ENCODE measurements around the gene TOB1.

Gene TOB1

DNA sequence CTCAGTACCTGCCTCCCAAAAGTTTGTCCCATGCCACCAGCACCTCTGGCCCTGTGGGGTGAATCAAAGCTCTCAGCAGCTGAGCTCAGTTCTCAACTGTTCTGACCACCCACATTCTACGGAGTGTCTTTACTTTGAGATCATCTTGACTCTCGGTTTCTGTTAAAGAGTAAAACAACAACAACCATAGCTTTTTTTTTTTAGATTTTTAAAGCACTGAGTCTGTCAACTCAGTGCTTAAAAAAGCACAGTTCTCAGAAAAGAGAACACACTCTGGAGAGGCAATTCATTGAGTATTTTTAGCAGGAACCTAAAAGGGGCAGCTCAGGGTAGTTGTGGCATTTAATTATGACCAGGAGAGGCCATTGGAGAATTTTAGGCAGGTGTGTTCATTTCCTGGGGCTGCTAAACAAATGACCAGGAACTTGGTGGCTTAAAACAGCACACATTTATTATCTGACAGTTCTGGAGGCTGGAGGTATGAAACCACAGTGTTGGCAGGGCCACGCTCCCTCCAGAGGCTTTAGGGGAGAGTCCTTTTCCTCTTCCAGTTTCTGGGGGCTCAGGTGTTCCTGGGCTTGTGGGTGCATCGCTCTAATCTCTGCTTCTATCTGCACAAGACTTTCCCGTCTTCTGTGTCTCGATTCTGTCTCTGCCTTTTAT is 37.5 kb downstream of the TOB1 start:
- peaks cover 25% of the 10 kb centered on the region for H3K4me1 ChIP-seq (ENCODE audit: control insufficient read depth, insufficient read depth, low read length)
- no peaks in the 10 kb centered on the region for H3K9me3 ChIP-seq (ENCODE audit: control insufficient read depth, insufficient read depth, low read length)
- no peaks in the 10 kb centered on the region for H3K27me3 ChIP-seq (ENCODE audit: control insufficient read depth, insufficient read depth, low read length)
- H3K4me3 ChIP-seq (ENCODE audit: low read depth, low read length): no peak overlapping the region
- H3K9ac ChIP-seq (ENCODE audit: low read depth, low read length): no peak overlapping the region
- H3K36me3 ChIP-seq (ENCODE audit: control insufficient read depth, insufficient read depth, low read length): no peaks in the 10 kb centered on the region
- H3K27ac ChIP-seq (ENCODE audit: low read depth, low read length): no peak overlapping the region

DNA sequence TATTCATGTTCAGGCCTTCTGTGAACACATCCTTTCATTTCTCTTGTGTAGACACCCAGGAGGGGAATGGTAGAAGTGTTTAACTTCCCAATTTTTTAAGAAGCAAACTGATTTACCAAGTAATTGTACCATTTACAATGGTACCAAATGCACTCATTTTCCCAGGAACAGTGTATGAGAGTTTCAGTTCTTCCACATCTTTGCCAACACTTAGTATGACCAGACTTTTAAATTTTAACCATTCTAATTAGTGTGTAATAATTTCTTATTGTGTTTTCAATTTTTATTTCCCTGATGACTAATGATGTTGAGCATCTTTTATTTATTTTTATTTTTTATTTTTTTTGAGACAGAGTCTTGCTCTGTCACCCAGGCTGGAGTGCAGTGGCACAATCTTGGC is 41.0 kb downstream of the TOB1 start:
- Histone ChIP-seq H3K9me3 (ENCODE audit: control insufficient read depth, insufficient read depth, low read length) (no peaks in the 10 kb centered on the region), H3K27me3 (ENCODE audit: control insufficient read depth, insufficient read depth, low read length) (no peaks in the 10 kb centered on the region), H3K9ac (ENCODE audit: low read depth, low read length) (no peak overlapping the region)

DNA sequence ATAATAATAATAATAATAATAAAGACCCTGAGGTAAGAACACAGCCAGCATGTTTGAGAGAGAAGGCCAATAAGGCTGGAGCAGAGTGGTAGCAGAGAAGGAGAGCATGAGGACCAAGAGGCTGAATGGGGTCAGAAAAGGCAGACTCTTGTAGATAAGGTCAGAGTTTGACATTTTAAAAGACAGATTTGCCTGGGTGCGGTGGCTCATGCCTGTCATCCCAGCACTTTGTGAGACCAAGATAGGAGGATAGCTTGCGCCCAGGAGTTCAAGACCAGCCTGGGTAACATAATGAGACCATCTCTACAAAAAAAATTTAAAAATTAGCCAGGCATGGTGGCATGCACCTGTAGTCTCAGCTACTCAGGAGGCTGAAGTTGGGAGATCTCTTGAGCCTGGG is 41.7 kb downstream of the TOB1 start:
- peaks cover 12% of the 10 kb centered on the region for H3K4me1 ChIP-seq (ENCODE audit: control insufficient read depth, insufficient read depth, low read length)

More for the DNA sequence above, 41.0 kb downstream of the TOB1 start:
- peaks cover 14% of the 10 kb centered on the region for H3K4me1 ChIP-seq (ENCODE audit: control insufficient read depth, insufficient read depth, low read length)
- no peak overlapping the region for H3K27ac ChIP-seq (ENCODE audit: low read depth, low read length)
- no peak overlapping the region for H3K4me3 ChIP-seq (ENCODE audit: low read depth, low read length)
- H3K36me3 ChIP-seq (ENCODE audit: control insufficient read depth, insufficient read depth, low read length): no peaks in the 10 kb centered on the region

GRCh38 chr17:50822550-50822949 is 43.6 kb downstream of the TOB1 start:
- no peak overlapping the region for H3K27ac ChIP-seq (ENCODE audit: low read depth, low read length)

More for the DNA sequence above, 41.7 kb downstream of the TOB1 start:
- H3K9ac ChIP-seq (ENCODE audit: low read depth, low read length): no peak overlapping the region
- no peak overlapping the region for H3K27ac ChIP-seq (ENCODE audit: low read depth, low read length)
- no peaks in the 10 kb centered on the region for H3K36me3 ChIP-seq (ENCODE audit: control insufficient read depth, insufficient read depth, low read length)
- no peaks in the 10 kb centered on the region for H3K9me3 ChIP-seq (ENCODE audit: control insufficient read depth, insufficient read depth, low read length)
- no peaks in the 10 kb centered on the region for H3K27me3 ChIP-seq (ENCODE audit: control insufficient read depth, insufficient read depth, low read length)
- H3K4me3 ChIP-seq (ENCODE audit: low read depth, low read length): no peak overlapping the region

DNA sequence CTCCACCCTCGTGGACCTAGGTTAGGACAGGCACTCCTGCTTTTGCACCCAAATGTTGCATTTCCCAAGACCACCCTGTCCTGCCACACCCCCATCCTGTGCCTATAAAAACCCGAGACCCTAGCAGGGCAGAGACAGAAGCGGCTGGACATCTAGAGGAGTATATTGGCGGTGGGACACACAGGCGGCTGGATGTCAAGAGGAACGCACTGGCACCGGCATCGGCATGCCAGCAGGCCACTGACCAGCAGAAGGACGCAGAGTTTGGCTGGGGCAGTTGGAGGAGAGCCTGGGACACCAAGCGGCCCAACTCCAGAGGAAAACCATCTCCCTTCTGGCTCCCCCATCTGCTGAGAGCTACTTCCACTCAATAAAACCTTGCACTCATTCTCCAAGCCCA is 45.5 kb downstream of the TOB1 start:
- Histone ChIP-seq H3K9me3 (ENCODE audit: control insufficient read depth, insufficient read depth, low read length) (no peaks in the 10 kb centered on the region), H3K4me1 (ENCODE audit: control insufficient read depth, insufficient read depth, low read length) (0 out of 2 replicates have a peak, but pooled peaks cover 5% of the 10 kb centered on the region), H3K36me3 (ENCODE audit: control insufficient read depth, insufficient read depth, low read length) (no peaks in the 10 kb centered on the region), H3K9ac (ENCODE audit: low read depth, low read length) (no peak overlapping the region), H3K27me3 (ENCODE audit: control insufficient read depth, insufficient read depth, low read length) (no peaks in the 10 kb centered on the region), H3K4me3 (ENCODE audit: low read depth, low read length) (no peak overlapping the region), H3K27ac (ENCODE audit: low read depth, low read length) (no peak overlapping the region)

More at GRCh38 chr17:50822550-50822949, 43.6 kb downstream of the TOB1 start:
- Histone ChIP-seq H3K4me1 (ENCODE audit: control insufficient read depth, insufficient read depth, low read length) (0 out of 2 replicates have a peak, but pooled peaks cover 3% of the 10 kb centered on the region), H3K4me3 (ENCODE audit: low read depth, low read length) (no peak overlapping the region), H3K9ac (ENCODE audit: low read depth, low read length) (no peak overlapping the region), H3K9me3 (ENCODE audit: control insufficient read depth, insufficient read depth, low read length) (no peaks in the 10 kb centered on the region), H3K27me3 (ENCODE audit: control insufficient read depth, insufficient read depth, low read length) (no peaks in the 10 kb centered on the region), H3K36me3 (ENCODE audit: control insufficient read depth, insufficient read depth, low read length) (no peaks in the 10 kb centered on the region)

- 0 out of 2 replicates have a peak, but pooled peaks cover 5% of the 10 kb centered on the region for H3K4me1 ChIP-seq (ENCODE audit: control insufficient read depth, insufficient read depth, low read length)
- H3K4me3 ChIP-seq (ENCODE audit: low read depth, low read length): no peak overlapping the region
- H3K9ac ChIP-seq (ENCODE audit: low read depth, low read length): no peak overlapping the region
- H3K27me3 ChIP-seq (ENCODE audit: control insufficient read depth, insufficient read depth, low read length): no peaks in the 10 kb centered on the region
- H3K9me3 ChIP-seq (ENCODE audit: control insufficient read depth, insufficient read depth, low read length): no peaks in the 10 kb centered on the region
- no peak overlapping the region for H3K27ac ChIP-seq (ENCODE audit: low read depth, low read length)
- H3K36me3 ChIP-seq (ENCODE audit: control insufficient read depth, insufficient read depth, low read length): no peaks in the 10 kb centered on the region
Measured at GRCh38 chr17:50818921-50819657, 47.1 kb downstream of the TOB1 start.

- Histone ChIP-seq H3K4me3 (ENCODE audit: low read depth, low read length) (no peak overlapping the region), H3K27me3 (ENCODE audit: control insufficient read depth, insufficient read depth, low read length) (no peaks in the 10 kb centered on the region), H3K36me3 (ENCODE audit: control insufficient read depth, insufficient read depth, low read length) (no peaks in the 10 kb centered on the region), H3K9me3 (ENCODE audit: control insufficient read depth, insufficient read depth, low read length) (no peaks in the 10 kb centered on the region), H3K27ac (ENCODE audit: low read depth, low read length) (no peak overlapping the region), H3K9ac (ENCODE audit: low read depth, low read length) (no peak overlapping the region), H3K4me1 (ENCODE audit: control insufficient read depth, insufficient read depth, low read length) (0 out of 2 replicates have a peak, but pooled peaks cover 5% of the 10 kb centered on the region)
Measured at GRCh38 chr17:50818261-50818660, 47.9 kb downstream of the TOB1 start.

- H3K27me3 ChIP-seq (ENCODE audit: control insufficient read depth, insufficient read depth, low read length): no peaks in the 10 kb centered on the region
- no peak overlapping the region for H3K27ac ChIP-seq (ENCODE audit: low read depth, low read length)
- no peak overlapping the region for H3K9ac ChIP-seq (ENCODE audit: low read depth, low read length)
- H3K36me3 ChIP-seq (ENCODE audit: control insufficient read depth, insufficient read depth, low read length): no peaks in the 10 kb centered on the region
- 0 out of 2 replicates have a peak, but pooled peaks cover 5% of the 10 kb centered on the region for H3K4me1 ChIP-seq (ENCODE audit: control insufficient read depth, insufficient read depth, low read length)
- no peaks in the 10 kb centered on the region for H3K9me3 ChIP-seq (ENCODE audit: control insufficient read depth, insufficient read depth, low read length)
- no peak overlapping the region for H3K4me3 ChIP-seq (ENCODE audit: low read depth, low read length)
Measured at GRCh38 chr17:50817838-50818237, 48.3 kb downstream of the TOB1 start.

GRCh38 chr17:50816771-50817751 is 49.1 kb downstream of the TOB1 start:
- no peaks in the 10 kb centered on the region for H3K9me3 ChIP-seq (ENCODE audit: control insufficient read depth, insufficient read depth, low read length)
- no peak overlapping the region for H3K4me3 ChIP-seq (ENCODE audit: low read depth, low read length)
- no peaks in the 10 kb centered on the region for H3K27me3 ChIP-seq (ENCODE audit: control insufficient read depth, insufficient read depth, low read length)
- H3K4me1 ChIP-seq (ENCODE audit: control insufficient read depth, insufficient read depth, low read length): 0 out of 2 replicates have a peak, but pooled peaks cover 5% of the 10 kb centered on the region
- no peaks in the 10 kb centered on the region for H3K36me3 ChIP-seq (ENCODE audit: control insufficient read depth, insufficient read depth, low read length)
- no peak overlapping the region for H3K27ac ChIP-seq (ENCODE audit: low read depth, low read length)
- no peak overlapping the region for H3K9ac ChIP-seq (ENCODE audit: low read depth, low read length)

DNA sequence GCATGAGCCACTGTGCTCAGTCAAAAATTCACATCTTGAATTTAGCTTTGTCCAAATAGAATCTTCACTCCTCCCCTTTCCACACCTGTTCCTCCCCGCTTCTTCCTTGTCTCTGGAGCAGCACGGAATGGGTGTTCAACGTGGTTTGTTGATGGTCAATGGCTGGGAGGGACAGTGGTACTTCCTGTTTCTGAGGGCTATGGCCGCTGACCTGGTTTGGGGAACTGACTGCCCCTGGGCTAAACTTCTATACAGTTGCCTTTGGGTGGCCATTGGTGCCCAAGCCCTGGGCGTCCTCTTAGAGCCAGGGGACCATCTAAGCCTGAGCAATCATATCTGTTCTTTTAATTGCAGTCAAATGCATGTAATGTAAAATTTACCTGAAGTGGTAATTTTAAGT is 49.9 kb downstream of the TOB1 start:
- Histone ChIP-seq H3K27me3 (ENCODE audit: control insufficient read depth, insufficient read depth, low read length) (no peaks in the 10 kb centered on the region), H3K4me1 (ENCODE audit: control insufficient read depth, insufficient read depth, low read length) (0 out of 2 replicates have a peak, but pooled peaks cover 5% of the 10 kb centered on the region), H3K9ac (ENCODE audit: low read depth, low read length) (no peak overlapping the region), H3K27ac (ENCODE audit: low read depth, low read length) (no peak overlapping the region), H3K36me3 (ENCODE audit: control insufficient read depth, insufficient read depth, low read length) (no peaks in the 10 kb centered on the region), H3K9me3 (ENCODE audit: control insufficient read depth, insufficient read depth, low read length) (no peaks in the 10 kb centered on the region), H3K4me3 (ENCODE audit: low read depth, low read length) (no peak overlapping the region)

Data from HUES48 (cell line).